GM23338 (cell line): Measurements from ENCODE around the gene MARCKS. TPM values are rescaled to one million over a fixed set of nuclear protein-coding genes. Genes with fewer than 3 reads are reported as not detected.
A peak's percentile ranks its signal among the peaks of the same experiment; 100 is the strongest.

Experiments used
- ATAC-seq: fragments of 200-7000 bp; cut with Tn5 transposase; 3 replicates; pipeline ENCODE4 v1.9.1; 2020
- DNase-seq: peaks from one replicate; pipeline ENCODE4 v3.0.0-alpha.2; 2015; ENCODE audit warnings: low spot score
- H2AFZ ChIP-seq: fragments of 200-600 bp; sonication (generic); 2 replicates; pipeline ENCODE4 v1.8.0; 2016; ENCODE audit warnings: antibody characterized with exemption, mild to moderate bottlenecking, moderate library complexity
- H3F3A ChIP-seq: fragments of 200-600 bp; sonication (generic); replicated peaks from 2 replicates; pipeline ENCODE4 v1.8.0; 2017; ENCODE audit warnings: antibody characterized with exemption, mixed run types, low read depth
- H3K27ac ChIP-seq: fragments of 200-600 bp; sonication (generic); 2 replicates; pipeline ENCODE4 v1.6.1; 2016; ENCODE audit warnings: low read depth
- H3K27me3 ChIP-seq: fragments of 200-600 bp; sonication (generic); 2 replicates; pipeline ENCODE4 v1.8.0; 2016; ENCODE audit warnings: mild to moderate bottlenecking, mixed run types, moderate library complexity; ENCODE audit not compliant: insufficient read depth
- H3K36me3 ChIP-seq: fragments of 200-600 bp; sonication (generic); 2 replicates; pipeline ENCODE4 v1.8.0; 2016; ENCODE audit warnings: mild to moderate bottlenecking; ENCODE audit not compliant: insufficient read depth
- H3K4me1 ChIP-seq: fragments of 200-600 bp; sonication (generic); 2 replicates; pipeline ENCODE4 v1.8.0; 2016; ENCODE audit warnings: mild to moderate bottlenecking, moderate library complexity; ENCODE audit not compliant: insufficient read depth
- H3K4me2 ChIP-seq: fragments of 200-600 bp; sonication (generic); 2 replicates; pipeline ENCODE4 v1.7.1; 2017; ENCODE audit warnings: mixed run types
- H3K4me3 ChIP-seq: fragments of 200-600 bp; sonication (generic); 2 replicates; pipeline ENCODE4 v1.6.1; 2016; ENCODE audit warnings: mixed run types
- H3K79me2 ChIP-seq: fragments of 200-600 bp; sonication (generic); replicated peaks from 2 replicates; pipeline ENCODE4 v1.8.0; 2017; ENCODE audit warnings: mild to moderate bottlenecking; ENCODE audit not compliant: insufficient read depth
- H3K9me2 ChIP-seq: fragments of 200-600 bp; sonication (generic); 2 replicates; pipeline ENCODE4 v1.8.0; 2017; ENCODE audit not compliant: insufficient read depth
- H4K20me1 ChIP-seq: fragments of 200-600 bp; sonication (generic); replicated peaks from 2 replicates; pipeline ENCODE4 v1.8.0; 2017; ENCODE audit warnings: mild to moderate bottlenecking; ENCODE audit not compliant: insufficient read depth
- H3K27ac Mint-ChIP-seq: 2 replicates; pipeline ENCODE4 v1.8.0; 2020; ENCODE audit warnings: inconsistent platforms, mild to moderate bottlenecking, moderate library complexity, mixed read lengths
- H3K27me3 Mint-ChIP-seq: 3 replicates; pipeline ENCODE4 v1.8.0; 2022; ENCODE audit warnings: low read depth, mild to moderate bottlenecking, moderate library complexity, mixed read lengths, inconsistent platforms; ENCODE audit not compliant: insufficient read depth, poor library complexity
- H3K36me3 Mint-ChIP-seq: 3 replicates; pipeline ENCODE4 v1.8.0; 2021; ENCODE audit warnings: low read depth, mild to moderate bottlenecking, inconsistent platforms, moderate library complexity, mixed read lengths
- H3K4me1 Mint-ChIP-seq: 3 replicates; pipeline ENCODE4 v1.8.0; 2020; ENCODE audit warnings: mild to moderate bottlenecking, inconsistent platforms, mixed read lengths
- H3K4me3 Mint-ChIP-seq: 3 replicates; pipeline ENCODE4 v1.8.0; 2021; ENCODE audit warnings: moderate library complexity, mild to moderate bottlenecking, inconsistent platforms, mixed read lengths
- H3K9me3 Mint-ChIP-seq: 3 replicates; pipeline ENCODE4 v1.8.0; 2020; ENCODE audit warnings: moderate library complexity, mild to moderate bottlenecking, inconsistent platforms, mixed read lengths
- EZH2 ChIP-seq: fragments of 200-600 bp; sonication (generic); IDR thresholded peaks from one replicate; pipeline ENCODE4 v1.8.0; 2017; ENCODE audit warnings: antibody characterized with exemption, mild to moderate bottlenecking, low read depth; ENCODE audit not compliant: unreplicated experiment
- POLR2AphosphoS5 ChIP-seq: IDR thresholded peaks from 2 replicates; pipeline ENCODE4 v1.6.1; 2016; ENCODE audit warnings: antibody characterized with exemption, low read depth
- polyA plus RNA-seq: library from polyadenylated mRNA; unstranded; fragments of >200 nt; fragmentation: Nextera tagmentation; extraction: Ambion mirVana; gene quantifications from 2 replicates; pipeline ENCODE4 v1.2.1, GENCODE V29; 2016
- total RNA-seq: library from RNA; depleted of rRNA; stranded (reverse); fragments of >200 nt; shearing (Covaris generic); gene quantifications from 2 replicates; pipeline ENCODE4 v1.2.3, GENCODE V29; 2014
- TF ChIP-seq, protein P1 (sequence below), 2 experiments: fragments of 200-600 bp in 1 of 2; sonication (generic) in 1 of 2; conservative IDR thresholded peaks; 2 replicates each; pipeline versions ENCODE4 v1.5.1 to v1.6.1; 2016 to 2017; ENCODE audit warnings: antibody characterized with exemption in 2 of 2, low read depth in 2 of 2, mild to moderate bottlenecking in 2 of 2, moderate library complexity in 1 of 2

Gene MARCKS
- total and polyA plus RNA-seq, 2 experiments from 2014 or later, result 71.5 to 85.9 TPM

DNA sequence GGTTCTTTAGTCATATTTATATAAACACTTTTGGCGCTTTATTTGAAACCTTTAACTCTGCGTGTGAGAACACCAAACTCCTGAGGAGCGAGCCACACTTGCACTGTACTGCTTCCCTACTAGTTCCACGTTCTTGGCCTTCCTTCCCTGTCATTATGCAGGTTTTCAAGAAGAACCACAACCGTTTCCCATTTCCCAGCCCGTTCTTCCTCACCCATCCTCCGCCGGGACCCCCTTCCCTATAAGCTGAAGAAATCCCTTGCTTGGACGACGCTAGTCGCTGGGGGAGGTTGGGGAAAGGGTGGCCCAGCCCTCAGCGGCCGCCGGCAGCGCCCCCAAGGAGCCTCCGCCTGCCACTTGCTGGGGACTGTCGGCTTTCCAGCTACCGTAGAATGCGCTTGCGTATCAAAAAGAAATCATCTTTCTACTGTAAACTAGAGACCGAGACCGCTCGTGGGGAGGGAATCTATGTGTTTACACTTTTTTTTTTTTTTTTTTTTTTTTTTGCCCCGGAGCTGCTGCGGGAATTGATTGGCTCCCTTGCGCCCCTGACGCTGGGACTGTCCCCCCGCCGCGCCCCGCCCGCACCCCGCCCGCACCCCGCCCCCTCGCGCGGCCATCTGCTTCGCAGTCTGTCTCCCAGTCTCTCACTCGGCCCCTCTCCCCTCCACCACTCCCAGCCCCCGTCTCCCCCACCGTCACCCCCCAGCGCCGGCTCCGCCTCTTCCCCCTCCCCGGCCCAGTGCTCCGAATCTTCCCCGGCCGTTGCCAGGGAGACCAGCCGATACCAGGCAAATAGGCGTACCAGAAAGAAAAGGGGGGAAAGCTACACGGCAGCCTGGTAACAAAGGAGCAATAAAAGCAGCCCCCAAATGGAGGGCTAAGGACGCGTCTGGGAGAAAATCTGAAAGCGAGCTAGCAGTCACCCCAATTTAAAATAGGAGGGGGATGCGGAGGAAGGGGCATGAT, 2.3 kb upstream of the MARCKS start:
- 0 out of 3 replicates have a peak, but pooled peaks cover 3% of the 10 kb centered on the region for H3K36me3 Mint-ChIP-seq
- H3K27me3 Mint-ChIP-seq, result peaks cover 13% of the 10 kb centered on the region
- H2AFZ ChIP-seq, result peak overlapping the region; percentile 94
- ATAC-seq, result peak; percentile 22
- H3K27ac ChIP-seq, result no peak overlapping the region
- H3F3A ChIP-seq, result peaks cover 5% of the 10 kb centered on the region
- no peak overlapping the region for H3K27ac Mint-ChIP-seq
- peaks cover 6% of the 10 kb centered on the region; the same call in 2 of the 3 replicates for H3K4me1 Mint-ChIP-seq
- H3K4me3 ChIP-seq, result peak overlapping the region; percentile 95
- H3K9me2 ChIP-seq, result no peaks in the 10 kb centered on the region
- peak; percentile 90 for DNase-seq
- H3K36me3 ChIP-seq, result no peaks in the 10 kb centered on the region
- H3K9me3 Mint-ChIP-seq, result peaks cover 4% of the 10 kb centered on the region; the same call in 1 of the 3 replicates
- TF ChIP-seq POLR2AphosphoS5, result no peak
- TF ChIP-seq, protein P1, sequence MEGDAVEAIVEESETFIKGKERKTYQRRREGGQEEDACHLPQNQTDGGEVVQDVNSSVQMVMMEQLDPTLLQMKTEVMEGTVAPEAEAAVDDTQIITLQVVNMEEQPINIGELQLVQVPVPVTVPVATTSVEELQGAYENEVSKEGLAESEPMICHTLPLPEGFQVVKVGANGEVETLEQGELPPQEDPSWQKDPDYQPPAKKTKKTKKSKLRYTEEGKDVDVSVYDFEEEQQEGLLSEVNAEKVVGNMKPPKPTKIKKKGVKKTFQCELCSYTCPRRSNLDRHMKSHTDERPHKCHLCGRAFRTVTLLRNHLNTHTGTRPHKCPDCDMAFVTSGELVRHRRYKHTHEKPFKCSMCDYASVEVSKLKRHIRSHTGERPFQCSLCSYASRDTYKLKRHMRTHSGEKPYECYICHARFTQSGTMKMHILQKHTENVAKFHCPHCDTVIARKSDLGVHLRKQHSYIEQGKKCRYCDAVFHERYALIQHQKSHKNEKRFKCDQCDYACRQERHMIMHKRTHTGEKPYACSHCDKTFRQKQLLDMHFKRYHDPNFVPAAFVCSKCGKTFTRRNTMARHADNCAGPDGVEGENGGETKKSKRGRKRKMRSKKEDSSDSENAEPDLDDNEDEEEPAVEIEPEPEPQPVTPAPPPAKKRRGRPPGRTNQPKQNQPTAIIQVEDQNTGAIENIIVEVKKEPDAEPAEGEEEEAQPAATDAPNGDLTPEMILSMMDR (conservative IDR thresholded peaks at IDR 0.05; ENCODE audit: low read depth in 2 of 2), result peak in 1 of 2 experiments; percentile 20; a peak in 1 of 4 replicates
- H3K79me2 ChIP-seq, result peaks cover 21% of the 10 kb centered on the region
- no peaks in the 10 kb centered on the region for H4K20me1 ChIP-seq
- peak overlapping the region; percentile 97 for H3K4me2 ChIP-seq
- H3K4me1 ChIP-seq, result 0 out of 2 replicates have a peak, but pooled peaks cover 8% of the 10 kb centered on the region
- peaks cover 64% of the 10 kb centered on the region for H3K27me3 ChIP-seq
- no peak overlapping the region; the same call in 2 of the 3 replicates for H3K4me3 Mint-ChIP-seq

- H3K4me1 ChIP-seq, result 0 out of 2 replicates have a peak, but pooled peaks cover 8% of the 10 kb centered on the region
- H4K20me1 ChIP-seq, result no peaks in the 10 kb centered on the region
- Mint-ChIP-seq H3K27ac (no peak overlapping the region), H3K4me1 (peaks cover 9% of the 10 kb centered on the region), H3K27me3 (peaks cover 14% of the 10 kb centered on the region), H3K9me3 (peaks cover 7% of the 10 kb centered on the region; the same call in 2 of the 3 replicates), H3K36me3 (peaks cover 8% of the 10 kb centered on the region), H3K4me3 (no peak overlapping the region)
- peaks cover 5% of the 10 kb centered on the region for H3F3A ChIP-seq
- no peak for ATAC-seq
- peak overlapping the region; percentile 33 for H2AFZ ChIP-seq
- H3K79me2 ChIP-seq, result peaks cover 25% of the 10 kb centered on the region
- H3K4me2 ChIP-seq, result peak overlapping the region; percentile 90
- no peak overlapping the region for H3K27ac ChIP-seq
- peaks cover 61% of the 10 kb centered on the region for H3K27me3 ChIP-seq
- no peaks in the 10 kb centered on the region for H3K36me3 ChIP-seq
- peak overlapping the region; percentile 95 for H3K4me3 ChIP-seq
- H3K9me2 ChIP-seq, result no peaks in the 10 kb centered on the region
- peak; percentile 58 for DNase-seq
- TF ChIP-seq, protein P1 (conservative IDR thresholded peaks at IDR 0.05; ENCODE audit: low read depth in 2 of 2), result no peak
- peak; percentile 15 for TF ChIP-seq EZH2
Measured at GRCh38 chr6:113855500-113856374, 1.4 kb upstream of the MARCKS start.
